Hepatocyte (in vitro differentiated cells): ENCODE measurements around the gene CAPZA2. TPM values are rescaled to one million over a fixed set of nuclear protein-coding genes. Genes with fewer than 3 reads are reported as not detected.

ENCODE experiments used
- DNase-seq: peaks from one replicate; pipeline ENCODE4 v3.0.0-alpha.2; 2016; ENCODE audit warnings: low spot score
- H2AFZ ChIP-seq: fragments of 200-600 bp; sonication (generic); 2 replicates; pipeline ENCODE4 v1.6.0; 2016; ENCODE audit warnings: antibody characterized with exemption, mild to moderate bottlenecking
- H3K27ac ChIP-seq: fragments of 200-600 bp; sonication (generic); 2 replicates; pipeline ENCODE4 v1.5.1; 2016; ENCODE audit warnings: mild to moderate bottlenecking
- H3K27me3 ChIP-seq: fragments of 200-600 bp; sonication (generic); 2 replicates; pipeline ENCODE4 v1.6.1; 2016
- H3K36me3 ChIP-seq: fragments of 200-600 bp; sonication (generic); replicated peaks from 2 replicates; pipeline ENCODE4 v1.5.1; 2016; ENCODE audit warnings: low read depth; ENCODE audit not compliant: insufficient read depth
- H3K4me1 ChIP-seq: fragments of 200-600 bp; sonication (generic); 2 replicates; pipeline ENCODE4 v1.5.1; 2016; ENCODE audit warnings: mild to moderate bottlenecking, moderate library complexity; ENCODE audit not compliant: insufficient read depth
- H3K4me2 ChIP-seq: fragments of 200-600 bp; sonication (generic); 2 replicates; pipeline ENCODE4 v1.6.0; 2016
- H3K4me3 ChIP-seq: fragments of 200-600 bp; sonication (generic); 2 replicates; pipeline ENCODE4 v1.5.1; 2016; ENCODE audit warnings: mild to moderate bottlenecking
- H3K79me2 ChIP-seq: fragments of 200-600 bp; sonication (generic); 2 replicates; pipeline ENCODE4 v1.6.0; 2017; ENCODE audit warnings: mild to moderate bottlenecking
- H3K9me2 ChIP-seq: fragments of 200-600 bp; sonication (generic); replicated peaks from 2 replicates; pipeline ENCODE4 v1.6.0; 2017; ENCODE audit warnings: mild to moderate bottlenecking; ENCODE audit not compliant: insufficient read depth
- H3K9me3 ChIP-seq: fragments of 200-600 bp; sonication (generic); 2 replicates; pipeline ENCODE4 v1.5.1; 2016; ENCODE audit warnings: low read depth, mild to moderate bottlenecking
- H4K20me1 ChIP-seq: fragments of 200-600 bp; sonication (generic); 2 replicates; pipeline ENCODE4 v1.6.0; 2016; ENCODE audit warnings: mild to moderate bottlenecking; ENCODE audit not compliant: insufficient read depth, poor library complexity, severe bottlenecking
- EZH2 ChIP-seq: fragments of 200-600 bp; sonication (generic); IDR thresholded peaks from 2 replicates; pipeline ENCODE4 v1.6.1; 2016; ENCODE audit warnings: antibody characterized with exemption, mild to moderate bottlenecking, borderline replicate concordance
- EZH2phosphoT487 ChIP-seq: fragments of 200-600 bp; sonication (generic); IDR thresholded peaks from one replicate; pipeline ENCODE4 v1.6.1; 2018; ENCODE audit warnings: antibody characterized with exemption, mild to moderate bottlenecking, low read depth, moderate library complexity; ENCODE audit not compliant: unreplicated experiment, severe bottlenecking
- WGBS: methylation state at CpG from one replicate; pipeline ENCODE4 v1.1.6; 2016; ENCODE audit warnings: low lambda C conversion rate; ENCODE audit errors: missing lambda C conversion rate; 5-methylcytosine and 5-hydroxymethylcytosine counted together
- polyA plus RNA-seq: library from polyadenylated mRNA; unstranded; fragments of >200 nt; fragmentation: Nextera tagmentation; extraction: Ambion mirVana; gene quantifications from 2 replicates; pipeline ENCODE4 v1.2.1, GENCODE V29; 2016
- total RNA-seq: library from RNA; depleted of rRNA; stranded (reverse); fragments of >200 nt; gene quantifications from 2 replicates; pipeline ENCODE4 v1.2.3, GENCODE V29; 2014
- TF ChIP-seq, protein P1 (sequence below): fragments of 200-600 bp; sonication (generic); IDR thresholded peaks from 2 replicates; pipeline ENCODE4 v1.5.1; 2016; ENCODE audit warnings: antibody characterized with exemption, mild to moderate bottlenecking; ENCODE audit not compliant: poor library complexity

CAPZA2 gene
- total and polyA plus RNA-seq, 2 experiments from 2014 or later: 151 to 154 TPM

- Histone ChIP-seq H3K4me2 (no peak overlapping the region), H3K36me3 (no peaks in the 10 kb centered on the region), H3K9me3 (no peaks in the 10 kb centered on the region), H3K4me3 (no peak overlapping the region), H3K79me2 (no peaks in the 10 kb centered on the region), H3K9me2 (no peaks in the 10 kb centered on the region), H3K27ac (no peak overlapping the region), H2AFZ (no peak overlapping the region), H4K20me1 (no peaks in the 10 kb centered on the region), H3K27me3 (no peaks in the 10 kb centered on the region), H3K4me1 (no peaks in the 10 kb centered on the region)
- TF ChIP-seq EZH2 (no peak), EZH2phosphoT487 (no peak)
- TF ChIP-seq, protein P1, sequence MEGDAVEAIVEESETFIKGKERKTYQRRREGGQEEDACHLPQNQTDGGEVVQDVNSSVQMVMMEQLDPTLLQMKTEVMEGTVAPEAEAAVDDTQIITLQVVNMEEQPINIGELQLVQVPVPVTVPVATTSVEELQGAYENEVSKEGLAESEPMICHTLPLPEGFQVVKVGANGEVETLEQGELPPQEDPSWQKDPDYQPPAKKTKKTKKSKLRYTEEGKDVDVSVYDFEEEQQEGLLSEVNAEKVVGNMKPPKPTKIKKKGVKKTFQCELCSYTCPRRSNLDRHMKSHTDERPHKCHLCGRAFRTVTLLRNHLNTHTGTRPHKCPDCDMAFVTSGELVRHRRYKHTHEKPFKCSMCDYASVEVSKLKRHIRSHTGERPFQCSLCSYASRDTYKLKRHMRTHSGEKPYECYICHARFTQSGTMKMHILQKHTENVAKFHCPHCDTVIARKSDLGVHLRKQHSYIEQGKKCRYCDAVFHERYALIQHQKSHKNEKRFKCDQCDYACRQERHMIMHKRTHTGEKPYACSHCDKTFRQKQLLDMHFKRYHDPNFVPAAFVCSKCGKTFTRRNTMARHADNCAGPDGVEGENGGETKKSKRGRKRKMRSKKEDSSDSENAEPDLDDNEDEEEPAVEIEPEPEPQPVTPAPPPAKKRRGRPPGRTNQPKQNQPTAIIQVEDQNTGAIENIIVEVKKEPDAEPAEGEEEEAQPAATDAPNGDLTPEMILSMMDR: no peak
- 73% methylated on average over 5 of the region's 5 CpGs for WGBS
- DNase-seq: no peak
These were observed 62.4 kb downstream of the CAPZA2 start for GRCh38 chr7:116924741-116925140.

GRCh38 chr7:116929021-116929420 lies 66.6 kb downstream of the CAPZA2 start:
- Histone ChIP-seq H2AFZ (no peak overlapping the region), H3K27ac (no peak overlapping the region), H3K4me2 (no peak overlapping the region), H3K79me2 (no peaks in the 10 kb centered on the region), H4K20me1 (no peaks in the 10 kb centered on the region), H3K9me2 (no peaks in the 10 kb centered on the region), H3K9me3 (no peaks in the 10 kb centered on the region), H3K4me3 (no peak overlapping the region), H3K27me3 (no peaks in the 10 kb centered on the region), H3K36me3 (no peaks in the 10 kb centered on the region), H3K4me1 (no peaks in the 10 kb centered on the region)
- TF ChIP-seq, protein P1: no peak
- TF ChIP-seq EZH2 (no peak), EZH2phosphoT487 (no peak)
- 77% methylated on average over 3 of the region's 3 CpGs for WGBS
- no peak for DNase-seq

DNA sequence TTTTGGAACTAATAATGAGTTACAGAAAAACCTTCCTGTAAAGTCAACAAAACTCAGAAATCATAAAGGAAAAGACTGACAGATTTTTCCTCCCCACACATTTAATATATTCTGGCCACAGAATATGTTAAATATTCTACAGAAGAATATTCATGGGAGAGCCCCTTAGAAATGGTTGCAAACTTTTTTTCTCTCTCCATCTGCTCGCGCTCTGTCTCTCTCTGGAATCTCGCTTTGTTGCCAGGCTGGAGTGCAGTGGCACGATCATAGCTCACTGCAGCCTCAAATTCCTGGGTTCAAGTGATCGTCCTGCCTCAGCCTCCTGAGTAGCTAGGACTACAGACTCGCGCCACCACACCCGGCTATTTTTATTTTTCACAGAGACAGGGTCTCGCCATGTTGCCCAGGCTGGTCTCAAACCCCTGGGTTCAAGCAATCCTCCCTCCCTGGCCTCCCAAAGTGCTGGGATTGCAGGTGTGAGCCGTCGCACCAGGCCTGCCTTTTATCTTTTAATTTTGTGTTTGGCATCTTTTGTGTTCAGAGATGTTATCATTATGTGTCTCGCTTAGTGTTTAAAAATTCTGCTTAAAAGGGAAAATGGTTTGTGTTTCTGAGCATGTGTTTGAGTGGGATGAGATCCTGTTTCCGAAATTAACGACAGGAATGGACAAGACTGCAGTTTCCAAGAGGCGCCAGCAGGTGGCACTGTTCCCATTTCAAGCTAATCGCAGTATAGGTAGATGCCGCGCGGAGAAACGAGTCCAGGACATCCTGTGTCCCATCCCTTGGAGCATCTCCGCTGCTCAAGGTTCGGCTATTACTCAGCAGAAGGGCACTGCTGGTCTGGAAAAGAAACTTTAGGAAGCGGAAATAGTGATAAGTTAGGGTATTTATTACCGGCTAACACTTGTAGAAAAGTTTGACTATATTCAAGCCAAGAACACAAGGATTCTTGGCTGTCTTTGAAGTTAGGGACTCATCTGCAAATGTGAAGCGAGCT lies 67.8 kb downstream of the CAPZA2 start:
- no peaks in the 10 kb centered on the region for H3K27me3 ChIP-seq
- H3K9me2 ChIP-seq: no peaks in the 10 kb centered on the region
- peak overlapping the region; percentile 20 for H3K4me2 ChIP-seq
- H3K79me2 ChIP-seq: no peaks in the 10 kb centered on the region
- WGBS: 39% methylated on average over 25 of the region's 25 CpGs
- no peaks in the 10 kb centered on the region for H3K36me3 ChIP-seq
- TF ChIP-seq EZH2phosphoT487: no peak
- TF ChIP-seq EZH2: no peak
- TF ChIP-seq, protein P1: peak; percentile 95
- peak; percentile 89 for DNase-seq
- no peak overlapping the region for H3K27ac ChIP-seq
- H2AFZ ChIP-seq: no peak overlapping the region
- no peak overlapping the region for H3K4me3 ChIP-seq
- H4K20me1 ChIP-seq: no peaks in the 10 kb centered on the region
- H3K9me3 ChIP-seq: no peaks in the 10 kb centered on the region
- H3K4me1 ChIP-seq: no peaks in the 10 kb centered on the region
